HepG2 (cell line): Measurements from ENCODE around the gene HOXA5. TPM values are rescaled to one million over a fixed set of nuclear protein-coding genes. Genes with fewer than 3 reads are reported as not detected.

Source experiments
- ATAC-seq: fragments of 200-7000 bp; cut with Tn5 transposase; 3 replicates; pipeline ENCODE4 v1.9.1; 2020; ENCODE audit warnings: mild to moderate bottlenecking, moderate library complexity
- BruUV-seq: library from RNA; stranded (reverse); fragments of 400-500 nt; replicated peaks from 2 replicates; lab custom pipeline; 2021; lab: Mats Ljungman, UMichigan
- CTCF ChIA-PET: fragments of 300-600 bp; formaldehyde crosslinking; extraction: SDS; loops from one replicate; lab custom pipeline; 2021; ENCODE audit warnings: low total read pairs, inconsistent platforms, low intra/inter-chr PET ratio; lab: Yijun Ruan, JAX
- POLR2A ChIA-PET: fragments of 350-600 bp; sonication (Branson Sonifier 250); formaldehyde crosslinking; loops from one replicate; lab custom pipeline; 2020; ENCODE audit warnings: antibody characterized with exemption, inconsistent platforms; lab: Yijun Ruan, JAX
- DNase-seq: peaks from one replicate; pipeline ENCODE4 v3.0.0-alpha.2; 2015; ENCODE audit warnings: low spot score
- FAIRE-seq: peaks from 3 replicates; lab custom pipeline; 2011; peaks lifted over from hg19 to GRCh38; lab: Jason Lieb, UNC
- H2AFZ ChIP-seq: one replicate; pipeline ENCODE4 v1.6.1; 2011; ENCODE audit warnings: low read length, inconsistent platforms
- H3K27ac ChIP-seq: fragments of 300-600 bp; 3 replicates; pipeline ENCODE4 v1.8.0; 2011; ENCODE audit warnings: mixed run types, mild to moderate bottlenecking, mixed read lengths, low read length, inconsistent platforms; ENCODE audit not compliant: insufficient read depth; ENCODE audit errors: extremely low read length
- H3K27me3 ChIP-seq, 2 experiments: fragments of 200-600 bp in 1 of 2; 2 replicates in 1 of 2; 3 replicates in 1 of 2; pipeline versions ENCODE4 v1.6.0 to v1.8.0; 2011; ENCODE audit warnings: low read length in 2 of 2, mild to moderate bottlenecking in 2 of 2, moderate library complexity in 2 of 2, inconsistent platforms in 1 of 2; ENCODE audit not compliant: insufficient read depth in 2 of 2, control insufficient read depth in 1 of 2
- H3K36me3 ChIP-seq, 2 experiments: fragments of 200-600 bp in 1 of 2; replicated peaks in 1 of 2; 2 replicates in 1 of 2; 3 replicates in 1 of 2; pipeline versions ENCODE4 v1.5.1 to v1.8.0; 2011; ENCODE audit warnings: low read length in 2 of 2, inconsistent platforms in 1 of 2; ENCODE audit not compliant: insufficient read depth in 2 of 2, control insufficient read depth in 1 of 2
- H3K4me1 ChIP-seq: 2 replicates; pipeline ENCODE4 v1.5.1; 2012; ENCODE audit warnings: low read length, inconsistent platforms; ENCODE audit not compliant: insufficient read depth
- H3K4me2 ChIP-seq: 2 replicates; pipeline ENCODE4 v1.6.0; 2011; ENCODE audit warnings: low read depth, low read length, inconsistent platforms
- H3K4me3 ChIP-seq, 3 experiments: fragments of 200-600 bp in 1 of 3; sonication (generic), shearing (Covaris generic) in 1 of 3; replicated peaks in 1 of 3; 2 replicates each; pipeline ENCODE4 v1.5.1; 2011 to 2016; ENCODE audit warnings: low read length in 3 of 3, inconsistent platforms in 2 of 3, low read depth in 2 of 3, mild to moderate bottlenecking in 2 of 3, control low read depth in 1 of 3, mixed read lengths in 1 of 3; ENCODE audit not compliant: insufficient read depth in 1 of 3
- H3K79me2 ChIP-seq: one replicate; pipeline ENCODE4 v1.6.1; 2011; ENCODE audit warnings: low read length, inconsistent platforms; ENCODE audit not compliant: insufficient read depth
- H3K9ac ChIP-seq: 2 replicates; pipeline ENCODE4 v1.6.0; 2011; ENCODE audit warnings: mild to moderate bottlenecking, low read depth, low read length, inconsistent platforms; ENCODE audit not compliant: insufficient read depth
- H3K9me3 ChIP-seq: 2 replicates; pipeline ENCODE4 v1.5.1; 2012; ENCODE audit warnings: mild to moderate bottlenecking, low read length
- H4K20me1 ChIP-seq: 2 replicates; pipeline ENCODE4 v1.6.0; 2011; ENCODE audit warnings: inconsistent platforms, mild to moderate bottlenecking, low read length, moderate library complexity; ENCODE audit not compliant: insufficient read depth
- DPF2 ChIP-seq: sonication (generic); formaldehyde crosslinking; IDR thresholded peaks from 2 replicates; pipeline ENCODE4 v1.4.0; 2020; ENCODE audit warnings: mild to moderate bottlenecking, low read depth, missing genetic modification reagents, borderline replicate concordance
- KLF13 ChIP-seq: sonication (generic); formaldehyde crosslinking; IDR thresholded peaks from 2 replicates; pipeline ENCODE4 v1.4.0; 2020; ENCODE audit warnings: mild to moderate bottlenecking, missing genetic modification reagents
- MEF2D ChIP-seq: sonication (generic); formaldehyde crosslinking; IDR thresholded peaks from 2 replicates; pipeline ENCODE4 v1.5.1; 2020; ENCODE audit warnings: mild to moderate bottlenecking, missing genetic modification reagents
- NONO ChIP-seq, 2 experiments: fragments of 450-650 bp in 1 of 2; sonication (generic) in 1 of 2; formaldehyde crosslinking in 1 of 2; IDR thresholded peaks in 1 of 2; conservative IDR thresholded peaks in 1 of 2; 2 replicates each; pipeline versions ENCODE4 v1.6.1 to v1.8.0; 2017 to 2022; ENCODE audit warnings: mild to moderate bottlenecking in 1 of 2, missing genetic modification reagents in 1 of 2, moderate library complexity in 1 of 2
- SATB2 ChIP-seq: sonication (generic); formaldehyde crosslinking; IDR thresholded peaks from 2 replicates; pipeline ENCODE4 v1.5.0; 2020; ENCODE audit warnings: missing genetic modification reagents
- SIX1 ChIP-seq: sonication (generic); formaldehyde crosslinking; IDR thresholded peaks from 2 replicates; pipeline ENCODE4 v1.4.0; 2020; ENCODE audit warnings: missing genetic modification reagents, borderline replicate concordance
- SYNCRIP ChIP-seq: fragments of 200-400 bp; formaldehyde crosslinking; IDR thresholded peaks from 2 replicates; pipeline ENCODE4 v1.6.1; 2018; ENCODE audit warnings: mild to moderate bottlenecking, low read depth, low read length; ENCODE audit not compliant: insufficient read depth
- YY1 ChIP-seq: IDR thresholded peaks from 2 replicates; pipeline ENCODE4 v1.6.1; 2011; ENCODE audit warnings: low read length, low read depth, moderate library complexity, mild to moderate bottlenecking; ENCODE audit not compliant: insufficient read depth, insufficient replicate concordance
- ZBTB7B ChIP-seq: sonication (generic); formaldehyde crosslinking; IDR thresholded peaks from 2 replicates; pipeline ENCODE4 v1.4.0; 2020; ENCODE audit warnings: missing genetic modification reagents
- ZFAT ChIP-seq: sonication (generic); formaldehyde crosslinking; conservative IDR thresholded peaks from 2 replicates; pipeline ENCODE4 v1.8.1; 2023; ENCODE audit warnings: missing genetic modification reagents, inconsistent platforms
- ZNF484 ChIP-seq: sonication (generic); formaldehyde crosslinking; IDR thresholded peaks from 2 replicates; pipeline ENCODE4 v1.5.1; 2020; ENCODE audit warnings: mild to moderate bottlenecking, low read depth, missing genetic modification reagents, borderline replicate concordance
- ZNF737 ChIP-seq: sonication (generic); formaldehyde crosslinking; IDR thresholded peaks from 2 replicates; pipeline ENCODE4 v1.5.0; 2020; ENCODE audit warnings: missing genetic modification reagents, mild to moderate bottlenecking, borderline replicate concordance
- WGBS: methylation state at CpG from one replicate; pipeline ENCODE4 v1.1.6; 2017; ENCODE audit warnings: low lambda C conversion rate; 5-methylcytosine and 5-hydroxymethylcytosine counted together
- in situ Hi-C: cut with HindIII; loops from 2 replicates; pipeline ENCODE4 v1.10.0; 2017; ENCODE audit warnings: low pct_unique_long_range_greater_than_20kb; ENCODE audit not compliant: extremely low pct_ligation_motif_present
- intact Hi-C: fragments of 100-400 bp; cut with micrococcal nuclease; formaldehyde crosslinking; loops from one replicate; pipeline ENCODE4 v1.10.0; 2022; ENCODE audit not compliant: unreplicated experiment
- polyA plus RNA-seq, 8 experiments: library from polyadenylated mRNA; depleted of rRNA in 3 of 8; stranded (reverse) in 7 of 8; unstranded in 1 of 8; fragments of >200 nt; fragmentation: Illumina TruSeq in 4 of 8; extraction: Trizol in 4 of 8; gene quantifications; 2 replicates each; pipeline versions ENCODE4 v1.2.1 to v1.2.3, GENCODE V29; 2011 to 2016; ENCODE audit warnings: low read depth in 4 of 8, missing spikeins in 1 of 8, mixed read lengths in 1 of 8; ENCODE audit not compliant: insufficient read depth in 1 of 8
- total RNA-seq, 5 experiments: library from RNA; depleted of rRNA; stranded (reverse); fragments of >200 nt; fragmentation: Illumina TruSeq; extraction: Trizol; gene quantifications; 2 replicates each; pipeline ENCODE4 v1.2.3, GENCODE V29; 2016; ENCODE audit warnings: low read depth in 1 of 5
- TF ChIP-seq, protein P1 (sequence below): sonication (generic); formaldehyde crosslinking; IDR thresholded peaks from 2 replicates; pipeline ENCODE4 v1.4.0; 2020; ENCODE audit warnings: missing genetic modification reagents
- TF ChIP-seq, protein P2 (sequence below): sonication (generic); formaldehyde crosslinking; IDR thresholded peaks from 2 replicates; pipeline ENCODE4 v1.4.0; 2020; ENCODE audit warnings: missing genetic modification reagents
- TF ChIP-seq, protein P3 (sequence below), 2 experiments: IDR thresholded peaks; 2 replicates each; pipeline ENCODE4 v1.6.1; 2011 to 2012; ENCODE audit warnings: low read length in 2 of 2, borderline replicate concordance in 1 of 2, low read depth in 1 of 2, mild to moderate bottlenecking in 1 of 2, moderate library complexity in 1 of 2

HOXA5 gene
- total and polyA plus RNA-seq, 2 of the 13 experiments (the other 11 are each of a cell fraction or from before 2014, with no cell fraction given), result 3.2 to 3.6 TPM

DNA sequence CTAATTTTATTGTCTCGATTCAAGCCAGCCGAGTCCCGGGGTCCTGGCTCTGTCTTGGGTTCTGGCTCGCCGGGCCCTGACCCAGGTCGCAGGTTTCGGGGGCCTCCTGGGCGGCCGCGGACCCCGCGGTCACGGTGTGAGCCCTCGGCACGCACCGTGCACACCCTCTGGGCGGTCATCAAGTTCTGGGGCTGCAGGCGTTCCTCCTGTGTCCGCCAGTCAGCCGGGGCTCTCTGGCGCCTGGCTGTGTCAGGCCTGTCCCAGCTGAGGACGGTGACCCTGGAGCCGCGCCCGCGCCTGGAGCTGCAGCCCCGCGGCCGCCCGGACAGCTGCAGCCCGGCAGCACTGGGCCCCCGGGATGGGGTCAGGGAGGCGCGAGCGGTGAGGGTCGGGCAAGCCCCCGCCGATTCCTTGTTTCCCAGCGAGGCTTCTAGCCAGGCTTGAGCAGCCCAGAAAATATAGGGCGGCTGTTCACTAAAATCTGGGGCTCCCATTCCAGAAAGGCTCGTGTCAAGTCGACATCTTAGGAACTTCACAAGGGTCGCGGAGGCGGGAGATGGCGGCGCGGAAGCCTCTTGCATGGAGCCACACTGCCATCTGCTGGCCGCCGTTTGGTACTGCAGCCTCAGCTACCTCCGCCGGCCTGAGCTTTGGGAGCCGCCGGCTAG, 17.2 kb upstream of the HOXA5 start (continued):
- TF ChIP-seq, protein P1, sequence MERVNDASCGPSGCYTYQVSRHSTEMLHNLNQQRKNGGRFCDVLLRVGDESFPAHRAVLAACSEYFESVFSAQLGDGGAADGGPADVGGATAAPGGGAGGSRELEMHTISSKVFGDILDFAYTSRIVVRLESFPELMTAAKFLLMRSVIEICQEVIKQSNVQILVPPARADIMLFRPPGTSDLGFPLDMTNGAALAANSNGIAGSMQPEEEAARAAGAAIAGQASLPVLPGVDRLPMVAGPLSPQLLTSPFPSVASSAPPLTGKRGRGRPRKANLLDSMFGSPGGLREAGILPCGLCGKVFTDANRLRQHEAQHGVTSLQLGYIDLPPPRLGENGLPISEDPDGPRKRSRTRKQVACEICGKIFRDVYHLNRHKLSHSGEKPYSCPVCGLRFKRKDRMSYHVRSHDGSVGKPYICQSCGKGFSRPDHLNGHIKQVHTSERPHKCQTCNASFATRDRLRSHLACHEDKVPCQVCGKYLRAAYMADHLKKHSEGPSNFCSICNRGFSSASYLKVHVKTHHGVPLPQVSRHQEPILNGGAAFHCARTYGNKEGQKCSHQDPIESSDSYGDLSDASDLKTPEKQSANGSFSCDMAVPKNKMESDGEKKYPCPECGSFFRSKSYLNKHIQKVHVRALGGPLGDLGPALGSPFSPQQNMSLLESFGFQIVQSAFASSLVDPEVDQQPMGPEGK (CRISPR knock-in tag), result 0 out of 2 replicates have a peak, but pooled peaks have one; percentile 27
- TF ChIP-seq, protein P2, sequence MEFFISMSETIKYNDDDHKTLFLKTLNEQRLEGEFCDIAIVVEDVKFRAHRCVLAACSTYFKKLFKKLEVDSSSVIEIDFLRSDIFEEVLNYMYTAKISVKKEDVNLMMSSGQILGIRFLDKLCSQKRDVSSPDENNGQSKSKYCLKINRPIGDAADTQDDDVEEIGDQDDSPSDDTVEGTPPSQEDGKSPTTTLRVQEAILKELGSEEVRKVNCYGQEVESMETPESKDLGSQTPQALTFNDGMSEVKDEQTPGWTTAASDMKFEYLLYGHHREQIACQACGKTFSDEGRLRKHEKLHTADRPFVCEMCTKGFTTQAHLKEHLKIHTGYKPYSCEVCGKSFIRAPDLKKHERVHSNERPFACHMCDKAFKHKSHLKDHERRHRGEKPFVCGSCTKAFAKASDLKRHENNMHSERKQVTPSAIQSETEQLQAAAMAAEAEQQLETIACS (CRISPR knock-in tag), result 0 out of 2 replicates have a peak, but pooled peaks have one; percentile 45
- TF ChIP-seq DPF2 (no peak), YY1 (peak; percentile 93)
- TF ChIP-seq, all 625 proteins: peak for 104

DNA sequence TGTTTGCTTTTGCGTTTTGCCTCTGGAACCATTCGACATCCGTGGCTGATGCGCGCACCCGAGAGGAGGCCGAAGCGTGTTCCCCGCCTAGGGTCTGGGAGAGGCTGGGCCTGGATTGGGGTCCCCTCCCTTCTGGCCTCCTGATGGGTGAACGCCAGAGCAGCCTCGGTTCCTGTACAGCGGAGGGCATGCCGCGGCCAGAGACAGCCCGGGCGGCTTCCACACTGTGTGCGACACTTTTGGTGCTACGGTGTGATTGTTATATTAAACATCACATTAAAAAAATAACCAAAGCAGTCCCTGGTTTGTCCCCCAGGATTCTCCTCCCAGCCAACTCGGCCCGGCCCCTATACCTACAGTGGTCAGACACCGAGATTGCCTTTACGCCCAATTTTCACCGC, 16.7 kb upstream of the HOXA5 start:
- intact Hi-C loops (loop anchor here (5.0 kb wide), 1 partner anchor 478 kb away; no protein-coding TSS in a partner anchor), in situ Hi-C loops (loop anchor here (25.0 kb wide), 1 partner anchor 1073 kb away; no protein-coding TSS in a partner anchor)
- DNase-seq (no peak), FAIRE-seq (no peak), ATAC-seq (no peak)
- no peaks in the 10 kb centered on the region for H3K79me2 ChIP-seq
- no peak overlapping the region for H3K27ac ChIP-seq
- BruUV-seq, result no TSS peak
- H3K36me3 ChIP-seq, result no peaks in the 10 kb centered on the region
- WGBS, result 90% methylated on average over 23 of the region's 23 CpGs
- H2AFZ ChIP-seq, result no peak overlapping the region
- H3K4me1 ChIP-seq, result peaks cover 14% of the 10 kb centered on the region
- no peak for TF ChIP-seq SYNCRIP
- TF ChIP-seq ZNF484 (CRISPR knock-in tag), result no peak
- no peak for TF ChIP-seq KLF13 (CRISPR knock-in tag)
- TF ChIP-seq NONO (IDR thresholded peaks at IDR 0.05), result no peak
- TF ChIP-seq NONO (CRISPR knock-in tag; conservative IDR thresholded peaks at IDR 0.05), result no peak
- TF ChIP-seq, protein P3, sequence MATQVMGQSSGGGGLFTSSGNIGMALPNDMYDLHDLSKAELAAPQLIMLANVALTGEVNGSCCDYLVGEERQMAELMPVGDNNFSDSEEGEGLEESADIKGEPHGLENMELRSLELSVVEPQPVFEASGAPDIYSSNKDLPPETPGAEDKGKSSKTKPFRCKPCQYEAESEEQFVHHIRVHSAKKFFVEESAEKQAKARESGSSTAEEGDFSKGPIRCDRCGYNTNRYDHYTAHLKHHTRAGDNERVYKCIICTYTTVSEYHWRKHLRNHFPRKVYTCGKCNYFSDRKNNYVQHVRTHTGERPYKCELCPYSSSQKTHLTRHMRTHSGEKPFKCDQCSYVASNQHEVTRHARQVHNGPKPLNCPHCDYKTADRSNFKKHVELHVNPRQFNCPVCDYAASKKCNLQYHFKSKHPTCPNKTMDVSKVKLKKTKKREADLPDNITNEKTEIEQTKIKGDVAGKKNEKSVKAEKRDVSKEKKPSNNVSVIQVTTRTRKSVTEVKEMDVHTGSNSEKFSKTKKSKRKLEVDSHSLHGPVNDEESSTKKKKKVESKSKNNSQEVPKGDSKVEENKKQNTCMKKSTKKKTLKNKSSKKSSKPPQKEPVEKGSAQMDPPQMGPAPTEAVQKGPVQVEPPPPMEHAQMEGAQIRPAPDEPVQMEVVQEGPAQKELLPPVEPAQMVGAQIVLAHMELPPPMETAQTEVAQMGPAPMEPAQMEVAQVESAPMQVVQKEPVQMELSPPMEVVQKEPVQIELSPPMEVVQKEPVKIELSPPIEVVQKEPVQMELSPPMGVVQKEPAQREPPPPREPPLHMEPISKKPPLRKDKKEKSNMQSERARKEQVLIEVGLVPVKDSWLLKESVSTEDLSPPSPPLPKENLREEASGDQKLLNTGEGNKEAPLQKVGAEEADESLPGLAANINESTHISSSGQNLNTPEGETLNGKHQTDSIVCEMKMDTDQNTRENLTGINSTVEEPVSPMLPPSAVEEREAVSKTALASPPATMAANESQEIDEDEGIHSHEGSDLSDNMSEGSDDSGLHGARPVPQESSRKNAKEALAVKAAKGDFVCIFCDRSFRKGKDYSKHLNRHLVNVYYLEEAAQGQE (IDR thresholded peaks at IDR 0.05; ENCODE audit: borderline replicate concordance in 1 of 2, low read depth in 1 of 2, low read length in 2 of 2), result no peak
- no peak for TF ChIP-seq MEF2D (CRISPR knock-in tag)
- TF ChIP-seq SATB2 (CRISPR knock-in tag), result no peak
- TF ChIP-seq SIX1 (CRISPR knock-in tag), result no peak
- TF ChIP-seq ZFAT, result no peak
- no peak for TF ChIP-seq ZBTB7B (CRISPR knock-in tag)
- TF ChIP-seq ZNF737, result no peak
- peaks cover 4 to 44% of the 10 kb centered on the region in 2 experiments for H3K27me3 ChIP-seq
- no peaks in the 10 kb centered on the region for H3K9me3 ChIP-seq
- H3K4me2 ChIP-seq, result peak overlapping the region; percentile 85
- H4K20me1 ChIP-seq, result no peaks in the 10 kb centered on the region
- CTCF ChIA-PET, result interaction anchor here (1.3 to 1.7 kb wide), 7 partner anchors 9 to 790 kb away, joined by 3 to 13 read pairs (median 8); no protein-coding TSS in a partner anchor
- no peak overlapping the region for H3K9ac ChIP-seq
- POLR2A ChIA-PET, result interaction anchor here (1.3 kb wide), 1 partner anchor 10 kb away, joined by 10 read pairs; no protein-coding TSS in a partner anchor
- H3K4me3 ChIP-seq, result peak overlapping the region in 1 of 3 experiments; percentile 68; a peak in 1 of 6 replicates
